ENCODE measurements around the gene MBTD1. TPM values are rescaled to one million over a fixed set of nuclear protein-coding genes. Genes with fewer than 3 reads are reported as not detected.
"Not testable (repeated sequence)": the region's sequence is repeated elsewhere in the genome, so short reads cannot be mapped to it uniquely, and the experiment has no call there.

MBTD1 gene
- total and polyA plus RNA-seq, 2 of the 8 experiments (the other 6 are each of a cell fraction or from before 2014, with no cell fraction given): 20.3 to 51.4 TPM

DNA sequence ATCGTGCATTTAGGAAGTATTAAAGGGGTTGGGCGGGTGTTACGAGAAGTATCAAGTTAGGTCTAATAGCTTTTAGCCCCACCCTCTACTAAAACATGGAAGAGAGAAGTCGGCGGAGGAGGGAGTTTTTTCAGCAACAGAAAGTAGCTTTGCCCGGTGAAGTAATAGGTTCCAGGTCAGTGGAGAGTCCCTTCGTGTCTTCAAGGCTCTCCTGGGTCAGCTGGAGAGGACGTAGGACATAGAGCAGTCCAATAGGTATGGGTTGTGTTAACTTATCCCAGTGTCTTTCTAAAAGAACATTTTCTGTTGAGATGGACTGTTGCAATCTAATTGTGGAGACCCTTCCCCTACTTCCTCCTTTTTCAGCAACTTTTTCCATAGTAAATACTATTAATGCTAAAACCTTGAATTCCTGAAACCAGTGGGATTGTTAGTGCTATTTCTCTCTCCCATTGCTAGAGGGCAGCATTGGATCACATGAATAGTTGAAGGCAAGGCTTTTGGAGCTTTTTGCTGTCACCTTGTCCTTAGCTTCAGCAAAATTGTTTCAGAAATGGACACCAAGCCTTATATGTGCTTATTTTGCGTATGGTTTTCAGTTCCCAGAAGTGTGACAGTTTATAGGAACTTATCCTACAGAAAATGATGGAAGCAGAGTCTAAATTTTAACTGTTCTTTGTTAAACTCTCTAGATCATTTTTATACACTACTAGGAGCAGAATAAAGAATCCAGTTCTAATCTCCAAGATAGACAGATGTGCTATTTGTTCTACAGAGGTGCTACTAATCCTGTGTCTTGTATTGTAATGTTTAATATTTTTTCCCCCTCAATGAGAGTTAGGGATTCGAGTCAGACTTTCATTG, 38.9 kb upstream of the MBTD1 start (continued):
- TF ChIP-seq YY1 (IDR thresholded peaks at IDR 0.05; ENCODE audit: low read depth, low read length): no peak

DNA sequence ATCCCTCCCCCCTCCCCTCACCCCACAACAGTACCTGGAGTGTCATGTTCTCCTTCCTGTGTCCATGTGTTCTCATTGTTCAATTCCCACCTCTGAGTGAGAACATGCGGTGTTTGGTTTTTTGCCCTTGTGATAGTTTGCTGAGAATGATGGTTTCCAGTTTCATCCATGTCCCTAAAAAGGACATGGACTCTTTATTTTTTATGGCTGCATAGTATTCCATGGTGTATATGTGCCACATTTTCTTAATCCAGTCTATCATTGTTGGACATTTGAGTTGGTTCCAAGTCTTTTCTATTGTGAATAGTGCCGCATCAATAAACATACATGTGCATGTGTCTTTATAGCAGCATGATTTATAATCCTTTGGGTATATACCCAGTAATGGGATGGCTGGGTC, 34.5 kb upstream of the MBTD1 start:
- H3K4me3 ChIP-seq (ENCODE audit: extremely low read depth in 1 of 4, insufficient read depth in 2 of 4, low read depth in 3 of 4, low read length in 4 of 4); H2AK5ac ChIP-seq (ENCODE audit: low read depth, low read length); H3K18ac ChIP-seq (ENCODE audit: extremely low read depth, low read length); H4K5ac ChIP-seq (ENCODE audit: insufficient read length, low read depth, low read length); H3K27ac ChIP-seq (ENCODE audit: low read depth, low read length); H3K27me3 ChIP-seq (replicated peaks in 1 of 4; ENCODE audit: control insufficient read depth in 3 of 4, extremely low read depth in 1 of 4, insufficient read depth in 3 of 4, low read length in 3 of 4); FAIRE-seq; H3K56ac ChIP-seq (replicated peaks; ENCODE audit: insufficient read length, low read depth, low read length); H2BK12ac ChIP-seq (ENCODE audit: low read depth, low read length); H2BK15ac ChIP-seq (ENCODE audit: low read length); POLR2A ChIA-PET (ENCODE audit: partially characterized antibody); H3K4me2 ChIP-seq (ENCODE audit: insufficient read depth in 1 of 2, low read depth in 2 of 2, low read length in 2 of 2); H3K14ac ChIP-seq (ENCODE audit: insufficient read length); H3K79me1 ChIP-seq (ENCODE audit: low read depth, low read length); H4K91ac ChIP-seq (replicated peaks; ENCODE audit: insufficient read length, low read length); H2BK20ac ChIP-seq (ENCODE audit: low read length); CTCF ChIA-PET (ENCODE audit: partially characterized antibody); H4K20me1 ChIP-seq (replicated peaks in 1 of 2; ENCODE audit: control insufficient read depth in 1 of 2, insufficient read depth in 2 of 2, low read length in 2 of 2); H3K23me2 ChIP-seq (ENCODE audit: low read depth, low read length); H3K4ac ChIP-seq (replicated peaks; ENCODE audit: insufficient read length, low read depth, low read length); H3K9ac ChIP-seq (replicated peaks in 1 of 4; ENCODE audit: extremely low read depth in 1 of 4, low read depth in 3 of 4, low read length in 3 of 4); H2AFZ ChIP-seq (ENCODE audit: low read length); H2BK120ac ChIP-seq (replicated peaks; ENCODE audit: low read depth, low read length); H3K9me3 ChIP-seq (ENCODE audit: insufficient read depth in 2 of 2, low read depth in 1 of 2, low read length in 1 of 2); H3K23ac ChIP-seq (ENCODE audit: insufficient read length); DNase-seq (ENCODE audit: low read depth in 1 of 2, low spot score in 2 of 2); H3K79me2 ChIP-seq (ENCODE audit: control insufficient read depth in 1 of 2, insufficient read depth in 2 of 2, low read length in 2 of 2); H3K4me1 ChIP-seq (replicated peaks in 1 of 4; ENCODE audit: control insufficient read depth in 3 of 4, insufficient read depth in 4 of 4, low read length in 3 of 4); H2BK5ac ChIP-seq (ENCODE audit: low read depth, low read length); H4K8ac ChIP-seq (ENCODE audit: extremely low read depth, insufficient read depth, low read length): not testable (repeated sequence)
- H3K36me3 ChIP-seq (ENCODE audit: control insufficient read depth in 2 of 4, insufficient read depth in 4 of 4, low read length in 3 of 4): peaks cover 2 to 47% (median 27%) of the 10 kb centered on the region in 4 experiments
- 98% methylated on average over 2 of the region's 2 CpGs; no CpG with 5 or more reads in 1 of the 2 experiments for WGBS, 2 experiments (ENCODE audit: extremely low coverage in 1 of 2, insufficient coverage in 1 of 2, insufficient read length in 1 of 2, insufficient replicate concordance in 2 of 2, low coverage in 1 of 2, low lambda C conversion rate in 2 of 2, missing lambda C conversion rate in 1 of 2)
